Neuron (in vitro differentiated cells): Measurements from ENCODE around the gene ERC1.
"Not testable (repeated sequence)": the region's sequence is repeated elsewhere in the genome, so short reads cannot be mapped to it uniquely, and the experiment has no call there.

ENCODE experiments used
- H2AFZ ChIP-seq: one replicate; pipeline ENCODE4 v1.6.1; 2013; ENCODE audit warnings: low read depth, mild to moderate bottlenecking, inconsistent platforms, low read length, moderate library complexity
- H3K27me3 ChIP-seq: one replicate; pipeline ENCODE4 v1.6.1; 2013; ENCODE audit warnings: low read length; ENCODE audit not compliant: insufficient read depth
- H3K36me3 ChIP-seq: one replicate; pipeline ENCODE4 v1.6.1; 2013; ENCODE audit warnings: low read length; ENCODE audit not compliant: insufficient read depth
- H3K4me1 ChIP-seq: one replicate; pipeline ENCODE4 v1.6.1; 2013; ENCODE audit warnings: low read length; ENCODE audit not compliant: insufficient read depth
- H3K4me3 ChIP-seq: 2 replicates; pipeline ENCODE4 v1.5.1; 2013; ENCODE audit warnings: mild to moderate bottlenecking, low read length, moderate library complexity
- H3K9me3 ChIP-seq: one replicate; pipeline ENCODE4 v1.6.1; 2013; ENCODE audit warnings: low read length

ERC1 gene

DNA sequence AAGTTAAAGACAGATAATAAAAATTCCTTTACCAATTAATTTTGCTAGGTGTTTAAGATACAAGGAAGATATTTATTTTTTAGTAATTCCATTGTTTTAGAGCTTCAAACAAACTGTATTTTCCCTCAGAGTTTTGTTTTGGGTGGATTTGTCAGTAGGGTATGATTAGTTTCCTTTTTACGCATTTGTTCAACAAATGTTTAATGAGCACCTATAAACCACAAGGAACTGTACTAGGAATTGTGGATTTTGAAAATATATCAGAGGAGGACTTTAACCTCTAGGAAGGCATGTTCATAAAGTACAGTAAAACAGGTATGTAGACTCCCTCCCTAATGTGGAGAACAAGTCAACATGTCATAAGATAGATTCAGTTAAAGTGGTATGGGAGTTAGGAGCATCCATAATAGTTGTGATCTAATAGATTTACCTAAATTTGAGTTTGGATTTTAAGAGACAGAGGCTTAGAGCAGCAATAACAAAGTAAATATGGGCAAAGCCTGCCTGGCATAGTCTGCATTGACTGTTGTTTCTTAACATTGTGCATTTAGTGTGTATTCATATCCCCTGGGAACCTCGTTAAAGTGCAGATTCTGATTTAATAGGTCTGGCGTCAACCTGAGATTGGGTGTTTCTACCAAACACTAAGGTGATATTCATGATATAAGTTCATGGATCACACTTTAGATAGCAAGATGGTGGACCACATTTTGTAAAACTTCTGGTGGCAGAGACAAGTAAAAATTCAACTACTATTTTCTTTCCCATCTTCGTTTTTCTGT, 232.0 kb downstream of the ERC1 start:
- no peak overlapping the region for H2AFZ ChIP-seq
- no peaks in the 10 kb centered on the region for H3K36me3 ChIP-seq
- no peak overlapping the region for H3K4me3 ChIP-seq
- H3K27me3 ChIP-seq: no peaks in the 10 kb centered on the region
- no peaks in the 10 kb centered on the region for H3K9me3 ChIP-seq
- H3K4me1 ChIP-seq: no peaks in the 10 kb centered on the region

DNA sequence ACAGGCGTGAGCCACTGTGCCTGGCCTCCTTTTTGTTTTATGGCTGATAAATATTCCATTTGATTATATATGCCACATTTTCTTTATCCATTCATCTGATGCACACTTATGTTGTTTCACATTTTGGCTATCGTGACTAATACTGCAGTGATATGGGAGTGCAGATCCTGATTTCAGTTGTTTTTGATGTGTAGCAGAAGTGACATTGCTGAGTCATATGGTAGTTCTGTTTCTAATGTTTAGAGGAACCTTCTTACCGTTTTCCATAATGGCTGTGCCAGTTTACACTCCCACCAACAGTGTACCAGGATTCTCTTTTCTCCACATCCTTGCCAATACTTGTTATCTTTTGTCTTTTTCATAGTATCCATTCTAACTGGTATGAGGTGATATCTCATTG, 235.9 kb downstream of the ERC1 start:
- Histone ChIP-seq H3K9me3 (peaks cover 1% of the 10 kb centered on the region), H3K4me3 (no peak overlapping the region), H3K4me1 (peaks cover 1% of the 10 kb centered on the region), H3K27me3 (no peaks in the 10 kb centered on the region), H2AFZ (no peak overlapping the region), H3K36me3 (no peaks in the 10 kb centered on the region)

DNA sequence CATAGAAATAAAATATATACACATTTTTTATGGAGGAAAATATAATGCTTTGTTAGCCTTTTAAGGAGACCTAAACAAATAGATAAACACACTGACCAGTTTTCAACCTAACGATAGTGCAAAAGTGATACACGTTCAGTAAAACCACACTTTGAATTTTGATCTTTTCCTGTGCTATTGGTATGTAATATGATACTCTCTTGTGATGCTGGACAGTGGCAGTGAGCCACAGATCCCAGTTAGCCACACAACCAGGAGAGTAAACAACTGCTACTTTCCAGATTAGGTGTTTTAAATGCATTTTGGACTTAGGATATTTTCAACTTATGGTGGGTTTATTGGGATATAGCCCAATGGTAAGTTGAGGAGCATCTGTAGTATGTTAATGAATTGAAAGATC, 243.1 kb downstream of the ERC1 start:
- Histone ChIP-seq H3K4me1 (peaks cover 1% of the 10 kb centered on the region), H3K4me3 (no peak overlapping the region), H3K9me3 (peaks cover 2% of the 10 kb centered on the region), H3K36me3 (no peaks in the 10 kb centered on the region), H3K27me3 (no peaks in the 10 kb centered on the region), H2AFZ (no peak overlapping the region)

DNA sequence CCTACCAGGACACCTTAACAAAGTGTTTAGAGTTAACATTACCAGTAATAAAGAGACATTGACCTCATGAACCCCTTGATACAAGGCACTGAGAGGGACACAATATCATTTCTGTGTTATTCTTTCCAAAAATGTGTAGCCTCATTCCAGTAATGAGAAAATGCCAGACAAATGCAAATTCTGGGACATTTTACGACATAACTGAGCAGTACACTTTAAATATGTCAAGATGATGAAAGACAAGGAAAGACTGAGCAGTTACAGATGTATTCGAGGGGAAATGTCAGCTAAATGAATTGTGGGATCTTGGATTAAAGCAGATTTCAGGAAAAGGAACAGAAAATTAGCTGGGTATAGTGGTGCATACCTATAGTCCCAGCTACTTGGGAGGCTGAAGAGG, 255.6 kb downstream of the ERC1 start:
- Histone ChIP-seq H3K9me3 (no peaks in the 10 kb centered on the region), H3K36me3 (no peaks in the 10 kb centered on the region)

DNA sequence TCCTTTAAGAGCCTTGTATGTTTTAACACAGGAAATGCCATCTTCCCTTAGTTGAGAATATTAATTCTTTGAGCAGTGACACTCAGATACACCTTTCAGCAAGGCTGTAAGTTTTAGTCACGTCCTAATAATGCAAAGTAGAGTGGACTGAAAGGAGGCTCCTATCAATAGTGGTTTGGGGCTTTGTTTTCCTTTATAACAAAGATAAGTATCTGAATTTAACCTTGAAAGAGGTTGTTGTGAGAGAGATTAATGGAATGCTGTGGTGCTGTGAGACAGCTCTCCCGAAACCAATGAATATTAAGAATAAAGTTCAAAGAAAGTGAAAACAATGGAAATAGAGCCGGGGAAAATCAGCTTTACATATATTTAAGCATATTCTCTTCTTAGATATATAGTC, 259.6 kb downstream of the ERC1 start:
- Histone ChIP-seq H3K27me3 (no peaks in the 10 kb centered on the region), H3K36me3 (no peaks in the 10 kb centered on the region), H2AFZ (no peak overlapping the region), H3K9me3 (no peaks in the 10 kb centered on the region), H3K4me3 (no peak overlapping the region), H3K4me1 (peaks cover 16% of the 10 kb centered on the region)

More for the DNA sequence above, 255.6 kb downstream of the ERC1 start:
- Histone ChIP-seq H3K4me3 (no peak overlapping the region), H3K4me1 (peaks cover 16% of the 10 kb centered on the region), H2AFZ (no peak overlapping the region), H3K27me3 (no peaks in the 10 kb centered on the region)

DNA sequence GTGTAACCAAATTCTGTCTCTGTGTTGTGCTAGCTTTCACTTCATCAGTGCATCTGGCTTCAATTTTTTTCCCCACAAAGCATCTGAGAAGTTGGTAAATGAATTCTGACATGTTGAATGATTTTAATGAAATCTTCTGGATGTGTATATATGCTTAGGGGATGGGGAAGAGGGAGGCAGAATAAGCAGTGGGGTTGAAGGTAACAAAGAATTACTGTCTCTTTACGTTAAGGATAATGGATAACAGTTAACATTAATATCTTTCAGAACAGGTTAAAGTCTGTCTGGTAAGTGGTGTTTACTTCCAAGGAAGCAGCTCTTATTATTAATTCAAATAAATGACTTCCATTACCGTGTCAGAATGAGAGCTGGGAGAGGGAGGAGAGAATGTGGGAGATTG, 261.7 kb downstream of the ERC1 start:
- Histone ChIP-seq H3K9me3 (no peaks in the 10 kb centered on the region), H3K27me3 (no peaks in the 10 kb centered on the region), H3K4me3 (no peak overlapping the region), H3K36me3 (no peaks in the 10 kb centered on the region), H3K4me1 (peaks cover 16% of the 10 kb centered on the region), H2AFZ (no peak overlapping the region)

DNA sequence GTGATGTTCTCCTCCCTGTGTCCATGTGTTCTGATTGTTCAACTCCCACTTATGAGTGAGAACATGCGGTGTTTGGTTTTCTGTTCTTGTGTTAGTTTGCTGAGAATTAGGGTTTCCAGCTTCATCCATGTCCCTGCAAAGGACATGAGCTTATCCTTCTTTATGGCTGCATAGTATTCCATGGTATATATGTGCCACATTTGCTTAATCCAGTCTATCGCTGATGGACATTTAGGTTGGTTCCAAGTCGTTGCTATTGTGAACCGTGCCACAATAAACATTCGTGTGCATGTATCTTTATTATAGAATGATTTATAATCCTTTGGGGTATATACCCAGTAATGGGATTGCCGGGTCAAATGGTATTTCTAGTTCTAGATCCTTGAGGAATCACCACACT, 264.1 kb downstream of the ERC1 start:
- H2AFZ ChIP-seq, H3K36me3 ChIP-seq, H3K4me3 ChIP-seq, H3K9me3 ChIP-seq, H3K27me3 ChIP-seq, H3K4me1 ChIP-seq: not testable (repeated sequence)

DNA sequence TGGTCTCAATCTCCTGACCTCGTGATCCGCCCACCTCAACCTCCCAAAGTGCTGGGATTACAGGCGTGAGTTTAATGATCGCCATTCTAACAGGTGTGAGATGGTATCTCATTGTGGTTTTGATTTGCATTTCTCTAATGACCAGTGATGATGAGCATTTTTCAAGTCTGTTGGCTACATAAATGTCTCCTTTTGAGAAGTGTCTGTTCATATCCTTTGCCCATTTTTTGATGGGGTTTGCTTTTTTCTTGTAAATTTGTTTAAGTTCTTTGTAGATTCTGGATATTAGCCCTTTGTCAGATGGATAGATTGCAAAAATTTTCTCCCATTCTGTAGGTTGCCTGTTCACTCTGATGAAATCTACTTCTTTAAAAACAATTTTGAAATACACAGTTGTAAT, 264.8 kb downstream of the ERC1 start:
- H2AFZ ChIP-seq, H3K4me1 ChIP-seq, H3K36me3 ChIP-seq, H3K4me3 ChIP-seq, H3K27me3 ChIP-seq, H3K9me3 ChIP-seq: not testable (repeated sequence)

DNA sequence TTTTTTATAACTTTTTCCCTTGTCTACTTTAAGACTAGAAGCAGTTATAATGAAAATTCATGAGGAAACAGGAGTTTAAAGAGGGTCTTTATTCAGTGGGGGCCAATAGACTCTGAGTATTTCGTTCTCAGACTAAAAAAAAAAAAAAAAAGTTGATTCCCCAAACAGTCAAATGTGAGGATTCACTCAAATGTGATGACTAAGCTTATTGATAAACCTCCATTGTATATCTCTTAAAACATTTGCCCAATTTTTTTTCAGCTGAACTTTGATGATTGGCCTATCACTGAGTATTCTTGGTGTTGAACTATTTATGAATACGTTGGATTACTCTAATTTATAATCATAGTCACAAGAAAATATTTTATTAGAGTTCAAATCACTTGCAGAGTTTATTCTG, 265.3 kb downstream of the ERC1 start:
- H3K4me1 ChIP-seq: no peaks in the 10 kb centered on the region

DNA sequence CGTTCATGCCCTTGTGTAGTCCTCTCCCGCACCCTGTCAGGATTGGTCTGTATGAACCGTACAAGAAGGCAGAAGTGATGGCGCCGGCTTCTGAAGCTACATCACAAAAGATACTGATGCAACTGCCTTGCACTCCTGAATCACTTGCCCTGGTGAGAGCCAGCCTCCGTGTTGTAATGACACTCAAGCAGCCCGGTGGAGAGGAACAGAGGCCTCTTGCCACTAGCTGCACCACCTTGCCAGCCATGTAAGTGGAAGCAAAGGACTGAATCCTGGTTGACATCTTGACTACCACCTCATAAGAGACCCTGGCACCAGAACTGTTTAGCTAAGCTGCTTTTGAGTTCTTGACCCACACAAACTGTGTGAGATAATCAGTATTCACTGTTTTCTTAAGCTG, 266.0 kb downstream of the ERC1 start:
- no peak overlapping the region for H3K4me3 ChIP-seq
- no peaks in the 10 kb centered on the region for H3K27me3 ChIP-seq
- no peaks in the 10 kb centered on the region for H3K4me1 ChIP-seq
- no peak overlapping the region for H2AFZ ChIP-seq
- no peaks in the 10 kb centered on the region for H3K9me3 ChIP-seq
- no peaks in the 10 kb centered on the region for H3K36me3 ChIP-seq

More for the DNA sequence above, 265.3 kb downstream of the ERC1 start:
- H3K36me3 ChIP-seq: no peaks in the 10 kb centered on the region
- H3K27me3 ChIP-seq: no peaks in the 10 kb centered on the region
- H2AFZ ChIP-seq: no peak overlapping the region
- no peak overlapping the region for H3K4me3 ChIP-seq
- no peaks in the 10 kb centered on the region for H3K9me3 ChIP-seq

DNA sequence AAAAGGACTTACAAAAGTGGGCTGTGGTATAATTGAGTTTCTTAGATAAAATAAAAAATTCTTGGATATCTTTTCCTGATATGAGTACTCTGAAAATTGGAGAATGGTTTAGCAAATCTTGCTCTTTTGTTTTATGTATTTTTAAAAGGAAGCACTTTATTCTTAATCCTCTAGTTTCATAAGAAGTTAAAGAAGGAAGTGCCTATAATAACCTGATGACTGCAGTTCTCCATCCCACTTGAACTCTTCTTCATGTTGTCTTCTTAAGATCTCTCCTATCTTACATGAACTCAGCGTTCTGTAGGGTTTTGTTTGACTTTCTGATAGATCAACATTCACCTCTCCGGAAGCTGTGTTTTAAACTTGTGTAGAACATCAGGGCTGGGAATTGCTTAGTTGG, 271.0 kb downstream of the ERC1 start:
- H3K9me3 ChIP-seq: no peaks in the 10 kb centered on the region
- H2AFZ ChIP-seq: no peak overlapping the region
- no peaks in the 10 kb centered on the region for H3K4me1 ChIP-seq
- H3K36me3 ChIP-seq: no peaks in the 10 kb centered on the region
- H3K27me3 ChIP-seq: no peaks in the 10 kb centered on the region
- H3K4me3 ChIP-seq: no peak overlapping the region

DNA sequence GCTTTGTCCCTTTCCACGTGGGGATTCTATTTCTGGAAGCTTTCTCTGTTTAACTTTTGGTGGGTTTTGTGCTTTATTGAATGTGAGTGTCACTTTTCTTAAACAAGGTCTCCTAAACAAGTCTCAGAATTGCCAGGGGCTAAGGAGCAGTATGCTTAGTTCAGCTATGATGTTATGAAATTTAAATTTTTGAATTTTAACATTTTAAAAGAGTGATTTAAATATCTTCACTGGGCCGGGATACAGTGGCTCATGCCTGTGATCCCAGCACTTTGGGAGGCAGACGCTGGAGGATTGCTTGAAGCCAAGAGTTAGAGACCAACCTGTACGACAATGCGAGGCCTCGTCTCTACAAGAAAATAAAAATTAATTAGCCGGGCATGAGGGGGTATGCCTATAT, 276.2 kb downstream of the ERC1 start:
- no peaks in the 10 kb centered on the region for H3K4me1 ChIP-seq
- H3K9me3 ChIP-seq: no peaks in the 10 kb centered on the region
- H3K4me3 ChIP-seq: no peak overlapping the region
- no peaks in the 10 kb centered on the region for H3K27me3 ChIP-seq
- H2AFZ ChIP-seq: no peak overlapping the region
- H3K36me3 ChIP-seq: no peaks in the 10 kb centered on the region

DNA sequence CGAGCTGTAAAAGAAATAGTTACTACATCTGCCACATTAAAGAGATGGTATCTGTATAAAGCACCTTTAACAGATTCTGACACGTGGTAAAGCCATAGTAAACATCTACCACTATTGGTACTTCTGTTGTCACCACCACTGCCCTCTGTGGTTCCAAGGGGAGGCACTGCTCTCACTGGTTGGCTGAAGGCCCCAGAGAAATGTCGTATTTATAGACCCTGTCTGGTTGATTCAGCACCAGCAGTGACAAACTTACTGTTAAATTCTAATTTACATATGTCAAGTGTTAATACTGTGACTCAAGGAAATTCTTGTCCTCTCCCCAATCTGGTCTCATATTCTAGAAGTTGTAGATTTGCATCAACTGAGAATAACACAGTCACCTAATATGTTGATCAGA, 281.1 kb downstream of the ERC1 start:
- Histone ChIP-seq H3K4me1 (no peaks in the 10 kb centered on the region), H3K9me3 (no peaks in the 10 kb centered on the region), H3K27me3 (no peaks in the 10 kb centered on the region), H2AFZ (no peak overlapping the region), H3K4me3 (no peak overlapping the region), H3K36me3 (no peaks in the 10 kb centered on the region)

DNA sequence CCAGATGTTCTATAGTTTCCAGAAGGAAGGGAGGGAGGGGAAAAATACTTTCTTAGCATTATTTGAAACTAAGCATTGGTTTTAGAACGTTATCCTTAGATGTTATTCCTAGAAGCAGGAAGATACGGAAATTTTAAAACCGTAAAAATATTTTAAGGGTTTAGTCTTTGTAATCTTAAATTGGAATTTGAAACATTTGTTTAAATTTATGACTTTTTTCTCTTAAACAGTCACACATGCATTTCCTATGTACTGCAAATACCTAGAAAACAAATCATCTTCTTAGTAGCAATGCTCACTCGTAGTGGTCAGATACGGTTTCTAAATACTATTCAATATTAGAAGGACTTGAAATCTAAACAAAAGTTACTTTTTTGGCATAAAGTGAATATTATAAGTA, 282.0 kb downstream of the ERC1 start:
- no peaks in the 10 kb centered on the region for H3K9me3 ChIP-seq
- no peak overlapping the region for H3K4me3 ChIP-seq
- peaks cover 7% of the 10 kb centered on the region for H3K4me1 ChIP-seq
- H3K27me3 ChIP-seq: no peaks in the 10 kb centered on the region
- no peaks in the 10 kb centered on the region for H3K36me3 ChIP-seq
- no peak overlapping the region for H2AFZ ChIP-seq
